C4-2B (cell line): ENCODE measurements around the gene PLS3.

Experiments
- H3K27ac ChIP-seq: fragments of 450-650 bp; 2 replicates; pipeline ENCODE4 v1.5.1; 2017
- ZFX ChIP-seq: fragments of 450-650 bp; IDR thresholded peaks from 2 replicates; pipeline ENCODE4 v1.6.1; 2017
- TF ChIP-seq, protein P1 (sequence below): fragments of 450-650 bp; conservative IDR thresholded peaks from 2 replicates; pipeline ENCODE4 v1.5.1; 2017; ENCODE audit warnings: mild to moderate bottlenecking

PLS3 gene

DNA sequence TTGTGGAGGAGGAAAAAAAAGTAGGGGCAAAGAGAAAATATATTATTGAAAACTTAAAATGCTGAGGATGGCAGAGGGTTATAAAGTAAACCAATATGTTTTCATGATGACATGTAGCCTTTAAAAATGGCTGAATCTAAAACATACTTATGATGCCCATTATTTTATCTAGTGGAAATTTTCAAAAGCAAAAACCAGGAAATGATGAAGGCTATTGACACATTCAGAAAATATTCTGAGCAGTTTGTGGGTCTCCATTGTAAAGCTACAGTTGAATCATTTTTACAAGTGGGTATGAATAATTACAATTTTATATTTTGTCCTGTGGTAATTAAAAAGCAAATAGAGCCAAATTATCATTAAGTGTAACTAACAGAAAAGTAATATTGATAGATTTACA, 10.7 kb downstream of the PLS3 start:
- H3K27ac ChIP-seq = no peak overlapping the region
- TF ChIP-seq ZFX = no peak
- TF ChIP-seq, protein P1, sequence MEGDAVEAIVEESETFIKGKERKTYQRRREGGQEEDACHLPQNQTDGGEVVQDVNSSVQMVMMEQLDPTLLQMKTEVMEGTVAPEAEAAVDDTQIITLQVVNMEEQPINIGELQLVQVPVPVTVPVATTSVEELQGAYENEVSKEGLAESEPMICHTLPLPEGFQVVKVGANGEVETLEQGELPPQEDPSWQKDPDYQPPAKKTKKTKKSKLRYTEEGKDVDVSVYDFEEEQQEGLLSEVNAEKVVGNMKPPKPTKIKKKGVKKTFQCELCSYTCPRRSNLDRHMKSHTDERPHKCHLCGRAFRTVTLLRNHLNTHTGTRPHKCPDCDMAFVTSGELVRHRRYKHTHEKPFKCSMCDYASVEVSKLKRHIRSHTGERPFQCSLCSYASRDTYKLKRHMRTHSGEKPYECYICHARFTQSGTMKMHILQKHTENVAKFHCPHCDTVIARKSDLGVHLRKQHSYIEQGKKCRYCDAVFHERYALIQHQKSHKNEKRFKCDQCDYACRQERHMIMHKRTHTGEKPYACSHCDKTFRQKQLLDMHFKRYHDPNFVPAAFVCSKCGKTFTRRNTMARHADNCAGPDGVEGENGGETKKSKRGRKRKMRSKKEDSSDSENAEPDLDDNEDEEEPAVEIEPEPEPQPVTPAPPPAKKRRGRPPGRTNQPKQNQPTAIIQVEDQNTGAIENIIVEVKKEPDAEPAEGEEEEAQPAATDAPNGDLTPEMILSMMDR = no peak

DNA sequence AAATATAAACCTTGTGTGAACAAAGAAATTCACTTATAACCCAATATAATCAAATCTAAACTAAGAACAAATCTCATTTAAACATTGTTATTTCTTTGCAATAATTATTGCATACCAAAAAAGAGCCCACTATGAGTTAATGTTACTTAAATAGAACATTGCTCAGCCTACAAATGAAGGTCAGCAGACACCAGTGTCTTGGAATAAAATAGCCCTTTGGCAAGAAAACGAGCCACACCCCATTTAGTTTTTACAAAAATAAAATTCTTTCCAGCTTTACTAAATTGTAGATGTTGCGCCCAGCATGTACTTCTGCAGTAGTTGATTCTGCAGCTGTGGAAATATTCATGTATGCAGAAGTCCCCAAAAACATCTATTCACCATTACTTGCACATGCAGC, 12.2 kb downstream of the PLS3 start:
- TF ChIP-seq ZFX = no peak
- TF ChIP-seq, protein P1 = no peak
- H3K27ac ChIP-seq = no peak overlapping the region

DNA sequence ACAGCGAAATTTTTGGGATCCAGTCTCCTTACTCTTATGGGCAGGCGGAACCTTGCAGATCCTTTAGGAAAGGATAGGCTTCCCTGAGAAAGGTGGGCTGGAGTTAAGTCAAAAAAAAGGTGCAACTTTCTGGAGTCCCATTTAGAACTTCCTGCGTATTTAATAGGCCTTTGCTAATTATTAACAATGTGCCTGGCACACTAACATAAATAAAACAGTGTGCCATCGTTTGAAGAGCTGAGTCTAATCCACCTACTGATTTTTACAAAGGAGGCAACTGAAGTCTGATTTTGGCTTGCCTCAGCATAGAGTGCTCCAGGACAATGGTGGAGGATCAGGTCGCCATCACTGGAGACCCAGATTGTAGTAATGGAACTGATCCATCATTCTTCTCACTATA, 15.7 kb downstream of the PLS3 start:
- no peak for TF ChIP-seq ZFX
- TF ChIP-seq, protein P1 = no peak
- H3K27ac ChIP-seq = no peak overlapping the region

DNA sequence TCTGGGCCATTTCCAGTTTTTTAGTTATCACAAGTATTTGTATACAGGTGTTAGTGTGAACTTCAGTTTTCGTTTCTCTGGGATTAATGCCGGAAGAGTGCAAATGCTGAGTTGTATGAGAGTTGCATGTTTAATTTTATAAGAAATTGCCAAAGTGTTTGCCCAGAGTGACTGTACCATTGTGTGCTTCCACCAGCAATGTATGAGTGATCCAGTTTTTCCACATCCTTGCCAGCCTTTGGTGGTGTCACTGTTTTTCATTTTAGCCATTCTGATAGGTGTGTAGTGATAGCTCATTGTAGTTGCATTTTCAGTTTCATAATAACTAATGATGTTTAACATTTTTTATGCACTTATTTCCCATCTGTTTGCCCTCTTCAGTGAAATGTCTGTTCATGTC, 18.4 kb downstream of the PLS3 start:
- TF ChIP-seq, protein P1 = no peak
- no peak for TF ChIP-seq ZFX
- H3K27ac ChIP-seq = no peak overlapping the region

DNA sequence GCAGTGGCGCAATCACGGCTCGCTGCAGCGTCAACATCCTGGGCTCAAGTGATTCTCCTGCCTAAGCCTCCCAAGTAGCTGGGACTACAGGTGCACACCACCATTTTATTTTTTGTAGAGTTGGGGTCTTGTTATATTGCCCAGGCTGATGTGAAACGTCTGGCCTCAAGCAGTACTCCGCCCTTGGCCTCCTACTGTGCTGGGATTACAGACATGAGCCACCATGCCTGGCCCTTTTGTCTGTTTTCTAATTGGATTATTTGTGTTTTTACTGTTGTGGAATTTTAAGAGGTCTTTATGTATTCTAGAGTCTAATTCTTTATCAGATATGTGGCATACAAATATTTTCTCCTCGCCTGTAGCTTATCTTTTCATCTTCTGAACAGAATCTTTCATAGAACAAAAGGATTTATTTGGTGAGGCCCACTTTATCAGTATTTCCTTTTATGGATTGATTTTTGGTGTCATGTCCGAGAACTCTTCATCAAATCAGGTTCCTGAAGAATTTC, 18.9 kb downstream of the PLS3 start:
- no peak overlapping the region for H3K27ac ChIP-seq
- TF ChIP-seq, protein P1 = no peak
- no peak for TF ChIP-seq ZFX

DNA sequence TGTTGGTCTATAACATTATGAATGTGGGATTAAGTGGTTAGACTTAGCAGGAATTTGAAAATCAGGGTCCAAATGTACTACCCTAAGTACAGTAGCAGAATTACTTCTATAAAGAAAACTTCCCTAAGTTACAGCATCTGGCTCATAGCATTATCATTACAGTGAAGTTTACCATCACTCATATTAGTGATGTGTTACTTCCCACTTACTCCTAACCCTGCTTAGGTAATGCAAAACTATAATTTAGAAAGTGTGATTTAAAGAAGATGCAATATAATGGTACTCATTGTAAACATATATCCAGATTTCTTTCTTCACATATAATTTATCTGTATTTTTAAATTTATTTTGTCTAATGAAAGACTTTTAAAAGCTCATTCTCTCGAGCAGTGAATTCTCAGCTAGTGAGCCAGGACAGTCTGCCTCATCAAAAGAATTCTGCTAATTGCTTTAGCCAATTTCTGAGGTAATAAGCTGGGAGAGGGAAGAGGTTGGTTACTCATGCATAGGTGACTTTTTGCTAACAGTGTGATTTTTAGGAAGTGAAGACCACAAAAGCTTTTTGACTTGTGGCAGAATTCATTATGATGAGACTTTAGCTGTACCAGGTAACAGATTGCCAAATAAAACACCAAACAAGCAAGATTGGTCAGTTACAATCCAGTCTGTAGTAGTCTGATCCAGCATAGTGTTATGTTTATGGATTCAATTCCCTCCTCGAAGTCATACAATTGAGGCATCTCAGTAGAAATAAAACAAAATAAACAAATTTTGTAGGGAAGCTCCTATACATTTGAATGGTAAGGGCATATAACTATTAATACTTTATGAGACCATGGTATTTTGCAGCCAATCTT, 21.0 kb downstream of the PLS3 start:
- TF ChIP-seq ZFX = no peak
- TF ChIP-seq, protein P1 = no peak

DNA sequence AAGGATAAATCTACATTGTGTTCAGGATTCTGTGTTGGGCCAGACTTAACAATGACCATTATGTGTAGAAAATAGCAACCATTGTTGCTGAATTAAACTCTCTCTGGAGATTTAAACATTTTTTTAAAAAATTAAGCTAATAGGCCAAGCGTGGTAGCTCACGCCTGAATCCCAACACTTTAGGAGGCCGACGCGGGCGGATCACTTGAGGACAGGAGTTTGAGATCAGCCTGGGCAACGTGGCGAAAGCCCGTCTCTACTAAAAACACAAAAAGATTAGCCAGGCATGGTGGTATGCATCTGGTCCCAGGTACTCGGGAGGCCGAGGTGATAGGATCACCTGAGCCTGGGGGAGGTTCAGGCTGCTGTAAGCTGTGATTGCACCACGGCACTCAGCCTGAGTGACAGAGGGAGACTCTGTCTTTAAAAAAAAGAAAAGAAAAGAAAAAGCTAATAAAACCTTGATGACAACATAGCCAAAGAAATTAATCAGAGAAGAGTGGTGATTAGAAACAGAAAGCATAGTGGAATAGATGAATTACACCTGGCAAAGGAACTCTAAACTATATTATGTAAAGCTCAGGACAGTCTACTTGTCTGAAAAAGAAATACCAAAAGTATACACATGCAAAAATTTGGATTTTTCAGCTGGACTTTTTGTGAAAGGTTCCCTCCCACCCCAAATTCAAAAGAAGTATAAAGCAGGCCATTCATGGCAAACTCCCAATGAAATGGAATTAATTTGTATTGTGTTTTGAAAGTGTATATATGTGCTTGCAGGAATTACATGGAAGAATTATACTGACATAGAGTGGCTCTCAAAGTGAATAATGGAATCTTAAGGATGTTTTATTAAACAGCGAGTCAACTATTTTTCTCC, 21.9 kb downstream of the PLS3 start:
- H3K27ac ChIP-seq = no peak overlapping the region
- TF ChIP-seq, protein P1 = no peak
- no peak for TF ChIP-seq ZFX

More for the DNA sequence above, 21.0 kb downstream of the PLS3 start:
- H3K27ac ChIP-seq = no peak overlapping the region
